ENCODE data around the gene M1AP. TPM values are rescaled to one million over a fixed set of nuclear protein-coding genes. Genes with fewer than 3 reads are reported as not detected.

M1AP gene
- total and polyA plus RNA-seq, 4 donors = 0.77 to 1.2 (median 0.88) TPM

DNA sequence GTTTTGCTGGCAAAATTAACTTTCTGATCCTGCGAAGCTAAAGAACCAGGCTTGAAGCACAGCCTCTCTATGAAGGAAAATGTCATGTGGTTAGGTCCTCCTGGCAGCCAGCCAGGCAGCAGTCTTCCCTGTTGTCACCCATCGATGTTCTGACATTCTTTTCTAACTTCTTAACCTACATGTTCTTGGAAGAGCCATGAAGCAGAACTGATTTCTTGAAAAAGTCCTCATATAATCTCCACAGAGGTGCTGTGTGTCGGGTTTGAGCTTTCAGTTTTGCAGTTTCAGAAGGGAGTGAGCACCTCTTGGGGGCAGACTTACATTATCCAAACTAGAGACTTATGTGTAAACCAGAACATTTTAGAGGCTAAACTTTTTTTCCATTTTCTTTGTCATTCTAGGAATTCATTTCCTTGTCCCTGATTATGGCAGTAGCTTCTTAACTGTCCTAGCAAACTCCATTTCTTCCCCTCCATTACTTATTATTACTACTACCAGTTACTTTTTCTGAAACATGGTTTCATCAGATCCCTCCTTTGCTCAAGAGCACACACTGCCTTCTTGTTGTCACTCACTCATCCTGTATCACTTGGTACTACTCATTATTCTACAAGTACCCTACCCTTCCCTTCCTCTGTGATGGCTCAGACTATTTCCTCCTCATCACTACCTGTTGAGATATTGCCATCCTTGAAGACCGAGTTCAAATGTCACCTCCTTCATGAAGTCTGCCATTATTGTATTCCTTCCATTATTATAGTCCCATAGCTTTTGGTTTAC, 62.5 kb downstream of the M1AP start:
- WGBS, 2 donors = 37 to 49% methylated on average over 4 of the region's 4 CpGs
- ATAC-seq (ENCODE audit: insufficient read depth, low FRiP score) = no peak

GRCh38 chr2:74584088-74584645, 64.0 kb downstream of the M1AP start:
- H3K9ac ChIP-seq (ENCODE audit: insufficient read depth in 1 of 2, low read length in 2 of 2) = no peak overlapping the region
- no peak overlapping the region for H3K27ac ChIP-seq (ENCODE audit: low read depth in 1 of 2, low read length in 1 of 2)
- TF ChIP-seq CTCF (IDR thresholded peaks at IDR 0.05; ENCODE audit: control extremely low read depth, extremely low read depth) = no peak
- no peaks in the 10 kb centered on the region for H3K36me3 ChIP-seq (ENCODE audit: control insufficient read depth in 4 of 4, insufficient read depth in 4 of 4, low read length in 4 of 4)
- H3K27me3 ChIP-seq (ENCODE audit: control insufficient read depth in 3 of 3, insufficient read depth in 3 of 3, low read length in 2 of 3) = peaks cover 0 to 2% (median 0%) of the 10 kb centered on the region in 3 donors
- 22 to 56% methylated on average over 2 of the region's 2 CpGs for WGBS, 2 donors
- peaks cover 0 to 2% (median 0%) of the 10 kb centered on the region in 5 donors for H3K4me1 ChIP-seq (ENCODE audit: control insufficient read depth in 5 of 5, insufficient read depth in 5 of 5, low read length in 5 of 5)
- H3K9me3 ChIP-seq (ENCODE audit: control insufficient read depth in 4 of 4, insufficient read depth in 3 of 4, low read length in 3 of 4) = no peaks in the 10 kb centered on the region
- H3K4me3 ChIP-seq = no peak overlapping the region
- ATAC-seq (ENCODE audit: insufficient read depth, low FRiP score) (no peak), DNase-seq (no peak)

More for the DNA sequence above, 62.5 kb downstream of the M1AP start:
- H3K27ac ChIP-seq (ENCODE audit: low read depth in 1 of 2, low read length in 1 of 2) = no peak overlapping the region
- H3K9ac ChIP-seq (ENCODE audit: insufficient read depth in 1 of 2, low read length in 2 of 2) = no peak overlapping the region
- no peak for TF ChIP-seq CTCF (IDR thresholded peaks at IDR 0.05; ENCODE audit: control extremely low read depth, extremely low read depth)
- no peak overlapping the region for H3K4me3 ChIP-seq
- peak in 2 of 3 donors; percentile 8 to 14 for DNase-seq
- H3K4me1 ChIP-seq (ENCODE audit: control insufficient read depth in 5 of 5, insufficient read depth in 5 of 5, low read length in 5 of 5) = peaks cover 0 to 2% (median 0%) of the 10 kb centered on the region in 5 donors
- peaks cover 0 to 8% (median 0%) of the 10 kb centered on the region in 3 donors for H3K27me3 ChIP-seq (ENCODE audit: control insufficient read depth in 3 of 3, insufficient read depth in 3 of 3, low read length in 2 of 3)
- H3K36me3 ChIP-seq (ENCODE audit: control insufficient read depth in 4 of 4, insufficient read depth in 4 of 4, low read length in 4 of 4) = no peaks in the 10 kb centered on the region
- H3K9me3 ChIP-seq (ENCODE audit: control insufficient read depth in 4 of 4, insufficient read depth in 3 of 4, low read length in 3 of 4) = no peaks in the 10 kb centered on the region

DNA sequence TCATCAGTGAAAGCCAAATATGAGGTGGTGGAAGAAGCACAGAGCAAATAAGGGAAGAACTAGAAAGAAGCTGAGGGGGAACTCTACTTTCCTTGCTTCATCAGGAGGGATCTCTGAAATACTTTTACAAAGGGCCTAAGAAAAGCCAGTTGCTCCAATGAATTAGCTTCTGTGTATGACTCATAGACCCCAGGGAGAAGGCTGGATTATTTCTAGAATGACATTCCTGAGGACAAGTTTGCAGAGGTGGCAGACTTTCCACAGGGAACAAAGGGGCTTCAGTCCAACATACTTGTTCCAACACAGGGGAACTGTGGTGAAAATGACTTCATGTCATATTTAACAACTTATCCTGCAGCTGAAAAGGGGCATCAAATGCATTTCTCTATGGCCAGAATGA, 64.6 kb downstream of the M1AP start:
- no peak overlapping the region for H3K4me3 ChIP-seq
- H3K9ac ChIP-seq (ENCODE audit: insufficient read depth in 1 of 2, low read length in 2 of 2) = no peak overlapping the region
- no peaks in the 10 kb centered on the region for H3K27me3 ChIP-seq (ENCODE audit: control insufficient read depth in 3 of 3, insufficient read depth in 3 of 3, low read length in 2 of 3)
- no peaks in the 10 kb centered on the region for H3K9me3 ChIP-seq (ENCODE audit: control insufficient read depth in 4 of 4, insufficient read depth in 3 of 4, low read length in 3 of 4)
- H3K36me3 ChIP-seq (ENCODE audit: control insufficient read depth in 4 of 4, insufficient read depth in 4 of 4, low read length in 4 of 4) = no peaks in the 10 kb centered on the region
- H3K4me1 ChIP-seq (ENCODE audit: control insufficient read depth in 5 of 5, insufficient read depth in 5 of 5, low read length in 5 of 5) = peaks cover 0 to 2% (median 0%) of the 10 kb centered on the region in 5 donors
- no peak for ATAC-seq (ENCODE audit: insufficient read depth, low FRiP score)
- no peak for DNase-seq
- no peak overlapping the region for H3K27ac ChIP-seq (ENCODE audit: low read depth in 1 of 2, low read length in 1 of 2)
- TF ChIP-seq CTCF (IDR thresholded peaks at IDR 0.05; ENCODE audit: control extremely low read depth, extremely low read depth) = no peak

Measured in lung (tissue), 12 donors.